AG08396 (cell line): ENCODE results near the gene FAM47E.
"Not testable (repeated sequence)": the region's sequence is repeated elsewhere in the genome, so short reads cannot be mapped to it uniquely, and the experiment has no call there.

ENCODE experiments used
- DNase-seq: peaks from one replicate; pipeline ENCODE4 v3.0.0; 2012; ENCODE audit warnings: low spot score, mixed read lengths

Gene FAM47E

DNA sequence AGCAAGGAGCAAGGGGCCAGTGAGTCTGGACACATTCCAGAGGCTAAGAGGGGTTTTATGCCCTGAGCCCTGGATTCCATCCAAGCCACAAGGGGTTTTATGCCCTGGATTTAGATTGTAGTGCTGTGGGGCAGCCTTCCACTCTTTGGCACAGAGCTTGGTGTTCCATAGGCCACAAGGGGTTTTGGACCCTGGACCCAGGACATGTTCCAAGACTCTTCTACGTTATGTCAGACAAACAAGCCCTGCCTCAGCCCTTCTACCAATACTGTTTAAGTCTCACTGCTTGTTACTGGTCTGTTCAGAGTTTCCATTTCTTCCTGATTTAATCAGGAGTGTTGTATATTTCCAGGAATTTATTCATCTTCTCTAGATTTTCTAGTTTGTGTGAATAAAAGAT is 25.1 kb upstream of the FAM47E start:
- DNase-seq, result no peak

DNA sequence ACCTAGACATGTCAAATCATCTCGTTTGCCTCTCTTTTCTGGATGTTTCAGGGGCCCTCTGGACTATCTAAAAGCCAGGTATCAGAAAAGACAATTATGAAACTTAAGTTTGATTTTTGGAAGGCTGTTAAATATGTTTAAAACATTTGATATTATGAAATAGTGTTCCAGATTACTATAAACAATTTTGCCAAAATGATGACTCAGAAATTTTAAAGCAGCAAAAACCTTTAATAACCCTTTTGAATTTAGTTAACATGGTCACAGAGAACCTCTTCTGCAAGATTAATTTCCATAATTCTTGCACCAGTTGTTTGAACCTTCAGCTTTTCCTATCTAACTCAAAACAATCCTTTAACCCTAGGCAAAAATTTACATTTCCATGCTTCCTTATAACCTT is 18.8 kb upstream of the FAM47E start:
- DNase-seq, result no peak

DNA sequence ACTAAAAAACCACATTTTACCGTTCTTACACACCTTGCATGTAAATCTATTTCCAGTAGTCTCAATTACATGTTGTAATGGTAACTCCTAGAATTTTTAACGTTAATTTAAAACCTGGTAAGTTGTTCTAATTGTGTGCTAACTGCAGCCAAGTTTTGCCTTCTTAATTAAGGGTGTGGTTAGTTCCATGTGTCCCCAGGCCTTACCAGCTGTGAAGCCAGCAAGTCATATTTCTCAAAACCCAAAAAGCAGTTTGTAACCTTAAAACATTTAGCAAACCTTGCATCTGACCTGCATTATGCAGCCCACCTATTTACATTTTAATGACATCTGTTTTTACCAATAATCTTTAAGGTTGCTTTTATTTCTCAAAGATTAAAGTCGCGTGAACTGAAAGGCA is 18.4 kb upstream of the FAM47E start:
- no peak for DNase-seq

DNA sequence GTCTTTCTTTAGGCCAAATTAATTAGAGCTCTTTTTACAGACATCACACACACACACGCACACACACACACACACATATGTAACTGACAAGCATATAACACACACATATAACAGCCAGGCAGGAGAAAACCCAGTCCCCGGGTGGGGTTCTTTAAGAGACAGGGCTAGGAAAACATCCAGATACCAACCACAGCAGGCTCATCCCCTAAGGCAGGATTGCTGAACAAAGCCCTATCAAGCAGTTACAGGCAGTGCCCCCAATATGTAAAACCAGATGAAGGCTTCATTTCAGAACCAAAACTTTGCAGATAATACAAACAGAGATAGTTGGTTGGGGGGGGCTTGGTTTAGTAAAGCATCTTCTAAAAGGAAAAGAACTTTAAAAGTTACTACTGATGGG is 18.0 kb upstream of the FAM47E start:
- DNase-seq, result no peak

DNA sequence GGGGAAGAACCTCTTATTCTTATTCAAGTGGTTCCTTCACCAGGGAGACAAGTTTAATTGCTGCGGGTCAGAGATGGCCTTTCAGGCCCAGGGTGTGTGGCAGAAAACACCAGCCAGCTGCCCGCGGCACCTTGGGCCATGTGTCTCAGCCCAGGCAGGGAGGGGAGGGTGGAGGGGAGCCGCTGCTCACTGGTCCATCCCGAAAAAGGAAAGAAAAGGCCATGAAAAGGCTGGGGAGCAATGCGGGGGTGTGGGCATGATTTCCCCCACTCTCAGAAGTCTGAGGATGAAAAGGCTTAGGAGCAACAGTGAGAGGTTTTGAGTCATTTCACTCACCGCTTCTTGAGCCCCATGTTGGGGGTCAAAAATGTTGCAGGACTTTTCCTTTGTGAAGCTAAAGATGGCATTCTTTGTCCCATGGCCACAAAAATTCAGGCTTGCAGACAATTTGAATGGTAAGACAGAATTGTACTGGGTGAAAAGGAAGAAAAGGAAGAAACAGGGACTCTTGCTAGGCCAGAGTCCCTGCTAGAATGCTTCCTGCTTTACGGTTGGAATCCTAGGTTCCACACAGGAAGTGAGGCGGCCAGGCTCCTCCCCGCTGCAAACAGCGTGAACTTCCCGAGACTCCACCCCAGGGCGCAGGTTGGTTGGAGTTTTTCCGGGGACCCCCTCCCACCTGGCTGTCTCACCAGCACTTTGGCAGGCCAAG is 17.4 kb upstream of the FAM47E start:
- no peak for DNase-seq

DNA sequence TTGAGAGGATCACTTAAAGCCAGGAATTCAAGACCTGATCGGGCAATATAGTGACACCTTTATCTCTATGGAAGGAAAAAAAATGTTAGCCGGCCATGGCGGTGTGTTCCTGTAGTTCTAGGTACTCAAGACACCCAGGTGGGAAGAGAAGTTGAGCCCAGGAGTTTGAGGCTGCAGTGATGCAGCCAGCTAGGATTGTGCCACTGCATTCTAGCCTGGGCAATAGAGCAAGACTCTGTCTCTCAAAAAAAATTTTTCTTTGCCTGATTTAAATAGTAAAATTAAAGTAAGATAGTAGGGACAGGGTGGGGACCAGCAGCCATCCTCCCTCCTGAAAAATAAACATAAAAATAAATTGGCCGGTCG is 16.9 kb upstream of the FAM47E start:
- no peak for DNase-seq

DNA sequence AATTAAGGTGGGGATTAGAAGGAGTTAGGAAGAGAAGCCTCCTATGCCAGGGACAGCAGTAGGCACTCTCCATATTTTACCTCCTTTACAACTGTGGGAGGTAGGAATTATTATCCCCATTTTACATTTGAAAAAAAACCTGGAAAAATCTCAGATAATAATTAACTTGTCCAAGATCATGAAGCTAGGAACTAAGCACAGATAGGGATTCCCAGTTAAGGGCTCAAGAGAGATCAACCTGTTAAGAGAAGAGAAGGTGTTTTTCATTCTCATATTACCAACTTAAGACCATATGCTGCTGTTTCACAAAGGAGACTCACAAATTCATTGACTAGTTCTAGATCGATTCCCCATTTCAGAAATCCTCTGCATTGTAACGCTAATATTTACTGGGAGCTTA is 16.1 kb upstream of the FAM47E start:
- DNase-seq, result no peak

DNA sequence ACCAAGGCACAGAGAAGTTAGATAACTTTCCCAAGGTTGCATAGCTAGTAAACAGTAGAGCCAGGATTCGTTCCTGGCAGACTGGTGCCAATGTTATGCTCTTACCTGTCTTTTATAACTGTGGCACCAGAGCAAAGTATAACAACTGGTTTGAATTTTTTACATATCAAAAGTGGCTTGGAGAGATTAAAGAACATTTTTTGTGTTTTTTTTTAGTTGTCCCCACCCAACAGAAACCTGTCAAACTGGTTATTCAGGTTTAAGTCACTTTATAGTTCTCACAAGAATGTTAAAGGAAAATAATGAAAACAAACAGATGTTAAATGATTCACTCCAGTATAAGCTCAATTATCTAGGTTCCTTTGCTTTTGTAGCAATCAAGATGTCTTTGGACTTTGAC is 15.6 kb upstream of the FAM47E start:
- DNase-seq, result no peak

DNA sequence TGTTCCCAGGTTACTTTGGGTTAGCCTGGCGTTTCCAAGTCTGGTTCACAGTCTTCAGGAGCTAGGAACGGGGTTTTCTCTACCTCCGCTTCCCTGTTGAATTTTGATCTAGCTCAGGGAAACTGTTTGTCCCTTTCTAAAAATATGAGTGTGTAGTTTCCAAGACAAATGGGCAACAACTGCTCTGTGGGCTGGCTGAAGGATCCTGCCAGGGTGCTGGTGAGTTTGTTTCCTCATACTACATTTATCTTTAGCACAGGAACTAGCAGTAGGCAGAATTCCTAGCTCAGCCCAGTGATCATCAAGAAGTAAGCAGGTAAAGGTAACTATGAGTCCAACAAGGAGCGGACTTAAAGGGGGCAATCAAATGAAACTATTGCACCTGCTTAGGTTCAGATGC is 13.3 kb upstream of the FAM47E start:
- DNase-seq, result no peak

DNA sequence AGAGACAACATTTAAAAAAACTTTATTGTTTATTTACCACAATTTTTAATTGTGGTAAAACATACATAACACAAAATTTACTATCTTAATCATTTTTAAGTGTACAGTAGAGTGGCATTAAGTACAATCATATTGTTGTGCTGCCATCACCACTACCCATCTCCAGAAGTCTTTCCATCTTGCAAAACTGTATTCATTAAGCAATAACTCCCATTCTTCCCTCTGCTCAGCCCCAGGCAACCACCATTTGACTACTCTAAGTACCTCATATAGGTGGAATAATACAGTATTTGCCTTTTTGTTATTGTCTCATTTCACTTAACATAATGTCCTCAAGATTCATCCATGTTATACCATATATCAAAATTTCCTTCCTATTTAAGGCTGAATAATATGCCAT is 12.8 kb upstream of the FAM47E start:
- no peak for DNase-seq

DNA sequence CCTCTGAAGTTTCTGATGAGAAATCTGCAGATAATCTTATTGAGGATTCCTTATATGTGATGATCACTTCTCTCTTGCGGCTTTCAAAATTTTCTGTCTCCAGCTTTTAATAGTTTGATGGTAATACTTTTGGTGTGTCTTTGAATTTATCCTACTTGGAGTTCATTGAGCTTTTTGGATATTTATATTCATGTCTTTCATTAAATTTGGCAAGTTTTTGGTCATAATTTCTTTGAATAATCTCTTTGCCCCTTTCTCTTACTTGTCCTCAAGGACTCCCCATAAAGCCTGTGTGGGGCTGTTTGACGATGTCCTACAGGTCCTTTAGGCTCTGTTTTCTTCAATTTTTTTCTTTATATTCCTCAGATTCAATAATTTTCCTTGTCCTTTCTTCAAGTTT is 11.3 kb upstream of the FAM47E start:
- DNase-seq, result no peak

DNA sequence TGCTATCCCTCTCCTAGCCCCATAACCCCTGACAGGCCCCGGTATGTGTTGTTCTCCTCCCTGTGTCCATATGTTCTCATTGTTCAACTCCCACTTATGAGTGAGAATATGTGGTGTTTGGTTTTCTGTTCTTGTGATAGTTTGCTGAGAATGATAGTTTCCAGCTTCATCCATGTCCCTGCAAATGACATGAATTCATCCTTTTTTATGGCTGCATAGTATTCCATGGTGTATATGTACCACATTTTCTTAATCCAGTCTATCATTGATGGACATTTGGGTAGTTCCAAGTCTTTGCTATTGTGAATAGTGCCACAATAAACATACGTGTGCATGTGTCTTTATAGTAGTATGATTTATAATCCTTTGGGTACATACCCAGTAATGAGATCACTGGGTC is 7.6 kb upstream of the FAM47E start:
- not testable (repeated sequence) for DNase-seq

DNA sequence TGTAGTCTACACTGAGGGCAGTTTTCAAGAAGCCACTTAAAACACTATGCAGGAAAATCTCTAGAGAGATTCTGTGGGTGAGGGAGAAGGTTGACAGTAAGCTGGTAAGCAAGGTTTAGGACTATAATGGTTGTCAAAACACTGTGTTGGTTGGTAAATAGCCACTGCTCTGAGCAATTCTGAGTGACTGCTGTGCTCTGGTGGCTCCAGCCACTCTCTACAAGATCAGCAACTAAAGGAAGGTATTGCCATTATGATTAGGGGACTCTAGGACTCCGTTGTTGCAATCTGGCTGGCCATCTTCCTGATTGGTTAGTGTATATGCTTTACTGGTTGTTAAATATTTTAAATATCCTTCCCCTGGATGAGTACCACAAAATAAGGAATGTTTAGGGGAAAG is 5.5 kb upstream of the FAM47E start:
- no peak for DNase-seq

DNA sequence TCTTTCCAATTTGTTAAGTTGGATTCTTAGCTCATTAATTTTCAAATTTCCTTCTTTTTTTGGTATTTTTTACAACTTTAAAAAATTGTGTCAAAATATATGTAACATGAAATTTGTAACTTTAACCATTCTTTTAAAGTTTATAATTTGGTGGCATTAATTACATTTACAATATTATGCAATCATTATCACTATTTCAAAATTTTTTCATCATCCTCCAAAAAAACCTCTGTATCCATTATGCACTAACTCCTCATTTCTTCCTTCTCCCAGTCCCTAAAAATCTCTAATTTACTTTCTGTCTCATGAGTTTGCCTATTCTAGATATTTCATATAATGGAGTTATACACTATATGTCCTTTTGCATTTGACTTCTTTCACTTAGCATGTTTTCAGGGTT is 4.7 kb upstream of the FAM47E start:
- DNase-seq, result no peak

DNA sequence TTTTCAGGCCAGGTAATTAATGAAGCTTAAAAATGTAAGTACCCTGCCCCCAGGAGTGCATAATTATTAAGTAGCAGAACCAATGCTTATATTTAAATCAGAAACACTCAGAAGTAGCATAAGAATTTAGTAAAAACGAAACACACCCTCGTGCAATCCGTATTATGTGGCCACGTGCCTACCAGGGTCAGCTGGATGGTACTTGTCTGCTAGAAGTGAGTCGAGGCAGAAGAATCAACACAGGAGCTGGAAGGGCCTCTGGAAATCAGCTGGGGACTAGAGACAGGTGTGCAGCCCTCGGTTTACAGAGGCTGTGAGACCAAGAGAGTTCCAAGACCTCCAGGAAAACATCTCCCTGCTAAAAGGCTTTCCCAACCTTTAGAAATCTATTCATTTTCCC is 559 bp upstream of the FAM47E start:
- no peak for DNase-seq

DNA sequence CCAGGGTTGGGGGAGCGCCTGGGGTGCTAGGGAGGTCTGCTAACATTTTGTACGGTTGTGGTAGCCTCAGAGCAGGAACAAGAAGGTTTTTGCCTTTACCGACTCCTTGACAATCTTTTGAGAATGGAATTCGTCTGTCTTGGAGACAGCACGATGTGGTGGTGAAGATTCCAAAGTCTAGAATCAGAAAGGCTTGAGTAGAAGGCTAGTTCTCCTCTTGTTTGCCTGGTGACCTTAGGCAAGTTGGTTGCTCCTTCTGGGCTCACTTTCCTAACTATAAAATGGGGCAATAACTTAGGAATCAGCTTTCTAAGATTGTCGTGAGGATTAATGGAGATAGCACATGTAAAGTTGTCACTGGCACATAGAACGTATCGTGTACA is 741 bp downstream of the FAM47E start:
- no peak for DNase-seq

DNA sequence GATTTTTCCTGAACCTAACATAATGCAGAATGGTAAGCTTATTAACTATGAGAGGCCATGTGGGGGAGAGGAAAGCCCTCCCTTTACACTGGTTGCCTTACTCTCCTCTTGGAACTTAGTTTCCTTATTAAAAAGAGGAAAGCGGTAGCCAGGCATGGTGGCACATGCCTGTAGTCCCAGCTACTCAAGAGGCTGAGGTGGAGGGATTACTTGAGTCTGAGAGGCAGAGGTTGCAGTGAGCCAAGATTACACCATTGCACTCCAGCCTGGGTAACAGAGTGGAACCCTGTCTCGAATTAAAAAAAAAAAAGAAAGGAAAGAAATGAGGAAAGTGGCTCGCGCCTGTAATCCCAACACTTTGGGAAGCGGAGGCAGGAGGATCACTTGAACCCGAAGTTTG is 2.0 kb downstream of the FAM47E start:
- DNase-seq, result no peak

DNA sequence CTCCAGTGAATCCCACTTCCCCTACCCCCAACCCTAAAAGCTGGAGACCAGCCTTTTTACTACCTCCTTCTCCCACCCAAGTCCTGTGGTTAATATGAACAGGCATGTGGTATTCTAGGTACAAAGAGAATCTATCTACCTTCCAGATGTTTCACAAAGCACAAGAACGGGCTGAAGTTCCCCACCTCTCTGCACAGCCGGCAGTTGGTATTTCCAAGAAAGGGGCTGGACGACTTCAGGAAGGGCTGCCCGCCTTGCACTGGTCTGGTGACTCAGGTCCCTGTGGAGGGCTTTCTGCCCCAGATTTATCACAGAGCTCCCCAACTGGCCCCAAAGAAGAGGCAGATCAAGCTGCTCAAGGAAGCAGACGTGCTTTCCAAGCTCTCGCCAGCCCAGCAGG is 4.5 kb downstream of the FAM47E start:
- DNase-seq, result no peak

DNA sequence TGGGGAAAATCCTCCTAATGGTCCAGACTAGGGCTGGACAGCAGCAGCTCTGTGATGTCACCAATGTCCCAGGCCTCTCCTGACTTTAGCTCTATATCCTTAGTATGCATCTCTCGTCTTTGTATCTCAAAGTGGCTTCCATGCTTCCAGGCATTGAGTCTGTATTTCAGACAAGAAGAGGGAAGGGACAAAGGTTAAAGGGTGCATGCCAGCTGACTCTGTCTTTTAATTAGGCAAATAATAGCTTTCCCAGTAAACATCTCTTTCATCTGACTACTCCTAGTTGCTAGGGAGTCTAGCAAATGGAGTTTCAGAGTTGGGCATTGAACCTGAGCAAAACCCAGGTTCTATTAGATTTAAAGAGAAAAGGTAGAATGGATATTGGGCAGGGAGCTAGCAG is 5.4 kb downstream of the FAM47E start:
- no peak for DNase-seq

DNA sequence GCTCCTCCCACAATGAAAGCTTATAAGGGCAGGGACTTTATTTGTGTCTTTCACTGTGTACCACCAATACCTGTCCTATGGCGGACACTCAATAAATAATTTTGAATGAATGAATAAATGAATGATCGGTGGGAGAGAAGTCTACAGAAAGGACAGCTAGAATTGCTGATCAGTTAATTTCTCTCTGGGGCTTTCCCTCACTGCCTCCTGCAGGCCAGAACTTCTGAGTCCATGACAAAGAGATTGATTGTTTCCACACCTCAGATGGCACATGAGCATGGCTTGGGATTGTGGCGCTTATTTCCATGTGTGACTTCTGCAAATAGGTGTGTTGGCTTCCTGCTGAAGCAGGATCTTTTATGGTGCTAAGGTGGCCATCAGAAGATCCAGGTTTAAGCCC is 6.3 kb downstream of the FAM47E start:
- no peak for DNase-seq

DNA sequence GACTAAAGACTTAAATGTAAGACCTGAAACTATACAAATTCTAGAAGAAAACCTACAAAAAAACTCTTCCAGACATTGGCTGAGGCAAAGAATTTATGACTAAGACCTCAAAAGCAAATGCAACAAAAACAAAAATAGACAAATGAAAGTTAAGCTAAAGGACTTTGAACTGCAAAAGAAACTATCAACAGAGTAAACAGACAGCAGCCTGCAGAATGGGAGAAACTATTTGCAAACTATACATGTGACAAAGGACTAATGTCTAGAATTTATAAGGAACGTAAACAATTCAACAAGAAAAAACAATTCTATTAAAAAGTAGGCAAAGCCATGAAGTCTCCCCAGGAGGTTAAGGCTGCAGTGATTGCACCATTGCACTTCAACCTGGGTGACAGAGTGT is 9.1 kb downstream of the FAM47E start:
- no peak for DNase-seq

DNA sequence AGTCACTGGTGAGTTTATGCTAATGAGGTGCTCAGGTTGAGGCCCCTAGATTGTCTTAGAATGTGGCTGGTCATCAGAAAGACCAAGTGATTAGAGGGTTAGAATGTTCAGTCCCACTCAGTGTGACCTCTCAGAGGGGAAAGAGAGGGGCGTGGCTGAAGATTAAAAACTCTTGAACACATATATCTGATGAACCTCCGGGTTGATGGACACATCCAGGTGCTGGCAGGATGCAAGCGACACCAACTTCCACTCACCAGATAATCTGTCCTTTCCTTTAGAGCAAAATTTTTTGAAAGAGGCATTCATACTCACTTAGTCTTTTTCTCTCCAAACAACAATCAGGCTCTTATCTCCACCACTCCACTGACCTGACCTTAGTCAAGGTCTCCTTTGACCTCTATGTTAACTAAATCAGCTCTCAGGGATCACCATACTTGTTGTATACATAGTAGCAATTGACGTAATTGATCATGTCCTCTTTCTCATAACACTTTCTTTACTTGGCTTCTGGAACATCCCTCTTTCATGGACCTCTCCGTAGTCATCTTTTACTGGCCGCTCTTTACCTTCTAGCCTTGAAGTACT is 14.2 kb downstream of the FAM47E start:
- DNase-seq, result no peak

DNA sequence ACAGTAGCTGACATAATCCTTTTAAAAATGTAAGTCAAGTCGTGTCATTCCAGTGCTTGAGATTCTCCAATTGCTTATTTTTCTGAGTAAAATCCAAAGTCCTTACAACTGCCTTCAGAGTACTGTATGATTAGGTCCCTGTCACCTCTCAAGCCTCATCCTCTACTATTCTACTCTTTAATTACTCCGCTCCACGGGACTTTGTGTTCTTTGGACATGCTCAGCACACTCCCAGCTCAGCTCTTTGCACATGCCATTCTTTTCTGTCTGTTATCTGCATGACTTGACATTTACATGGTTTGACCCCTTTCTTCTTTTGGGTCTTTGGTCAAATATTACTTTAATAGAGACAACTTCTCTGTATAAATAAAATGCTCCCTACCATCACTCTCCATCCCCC is 15.1 kb downstream of the FAM47E start:
- DNase-seq, result no peak

DNA sequence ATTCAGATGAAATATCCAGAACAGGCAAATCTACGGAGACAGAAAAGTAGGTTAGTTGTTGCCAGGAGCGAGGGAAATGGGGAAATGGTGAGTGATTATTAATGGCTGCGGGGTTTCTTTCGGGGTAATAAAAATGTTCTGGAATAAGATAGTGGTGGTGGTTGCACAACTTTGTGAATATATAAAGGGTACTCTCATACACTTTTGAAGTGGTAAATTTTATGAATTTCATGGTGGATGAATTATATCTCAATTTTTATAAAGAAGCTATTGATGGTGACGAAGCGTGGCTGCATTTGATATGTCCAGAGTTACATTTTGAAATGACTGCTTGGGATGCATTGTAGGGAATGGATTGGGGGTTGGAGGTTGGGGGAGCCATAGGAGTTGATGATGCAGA is 16.3 kb downstream of the FAM47E start:
- no peak for DNase-seq
